HTR-8/SVneo (cell line): ENCODE data around the gene ATP10D.

Experiments
- DNase-seq: peaks from one replicate; pipeline ENCODE4 v3.0.0; 2011; ENCODE audit warnings: low spot score, mixed read lengths; ENCODE audit not compliant: insufficient read length
- FAIRE-seq: peaks from 2 replicates; lab custom pipeline; 2011; peaks lifted over from hg19 to GRCh38; lab: Jason Lieb, UNC

The ATP10D gene

DNA sequence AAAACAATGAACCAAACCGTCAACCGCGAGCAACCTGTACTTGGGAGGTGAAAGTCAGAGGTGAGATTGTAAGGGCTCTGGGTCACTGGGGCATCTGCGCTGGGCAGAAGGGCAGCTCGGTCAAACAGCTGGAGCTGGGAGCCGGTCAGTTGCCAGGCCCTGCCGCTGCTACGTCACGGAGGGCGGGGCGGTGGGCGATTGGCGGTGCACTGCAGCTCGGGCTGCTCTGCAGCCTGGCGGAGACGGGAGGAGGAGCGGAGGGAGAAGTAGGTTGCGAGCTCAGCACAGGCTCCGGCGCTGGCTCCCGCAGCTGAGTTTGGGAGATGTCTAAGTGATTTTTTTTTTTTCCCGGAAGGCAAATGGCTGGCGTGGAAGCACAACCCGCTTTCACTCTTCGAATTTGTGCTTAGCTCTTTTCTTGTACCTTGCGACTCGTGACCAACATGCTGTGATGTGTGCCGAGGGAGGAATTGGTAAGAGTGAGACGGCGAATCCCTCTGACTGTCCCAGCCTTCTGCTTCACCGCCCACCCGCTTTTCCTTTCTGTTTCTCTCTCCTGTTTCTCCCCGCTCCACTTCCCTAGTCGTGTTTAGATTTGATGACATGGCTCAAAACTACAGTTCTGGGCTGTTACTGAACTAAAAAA, at the start of gene ATP10D:
ATP10D (plus strand) TSS at position 229 of the 646 bp plus-strand sequence. CDS start 27,266 bp downstream, outside the sequence.
- FAIRE-seq (peak; percentile 93), DNase-seq (peak; percentile 91)

GRCh38 chr4:47442980-47443379, 42.1 kb upstream of the ATP10D start:
- no peak for FAIRE-seq

GRCh38 chr4:47444031-47444430, 41.0 kb upstream of the ATP10D start:
- DNase-seq (no peak), FAIRE-seq (no peak)

More at GRCh38 chr4:47442980-47443379, 42.1 kb upstream of the ATP10D start:
- no peak for DNase-seq

DNA sequence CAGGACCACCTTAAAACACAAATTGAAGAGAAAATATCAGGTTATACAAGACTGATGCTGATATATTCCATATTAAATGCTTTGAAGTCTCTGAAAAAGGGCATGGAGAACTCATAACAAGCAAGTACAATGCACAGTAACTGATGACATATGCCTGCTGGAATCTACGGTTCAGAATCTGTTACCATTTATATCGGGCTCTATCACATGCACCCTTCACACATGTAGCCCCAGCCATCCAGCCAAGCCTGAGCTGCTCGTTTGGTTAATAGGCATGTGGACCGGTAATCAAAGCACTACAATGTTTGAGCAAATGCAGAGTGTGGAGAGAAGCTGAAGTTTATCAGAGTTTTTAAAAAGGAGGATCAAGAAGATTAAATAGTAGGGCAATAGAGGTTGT, 33.4 kb upstream of the ATP10D start:
- no peak for DNase-seq
- FAIRE-seq = no peak

DNA sequence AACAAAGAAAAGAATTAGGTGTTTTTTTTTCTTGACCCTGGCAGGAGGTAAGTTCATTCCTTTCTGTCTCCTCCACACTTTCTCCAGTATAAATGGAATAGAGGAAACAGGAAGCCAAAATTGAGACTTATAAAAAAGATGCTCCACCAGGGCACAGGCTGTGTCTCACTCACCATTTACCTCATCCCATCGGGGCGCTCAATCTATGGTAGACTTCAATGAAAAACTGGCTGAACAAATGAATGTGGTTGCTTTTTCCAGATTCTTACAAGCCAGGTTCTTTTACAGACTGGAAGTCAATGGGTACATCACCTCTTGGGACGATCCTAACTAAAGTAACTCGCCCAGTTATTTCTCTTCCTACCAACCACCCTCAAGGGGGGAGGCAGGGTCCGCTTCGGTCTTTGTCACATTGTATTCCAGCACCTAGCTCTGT, 22.3 kb upstream of the ATP10D start:
- no peak for FAIRE-seq

DNA sequence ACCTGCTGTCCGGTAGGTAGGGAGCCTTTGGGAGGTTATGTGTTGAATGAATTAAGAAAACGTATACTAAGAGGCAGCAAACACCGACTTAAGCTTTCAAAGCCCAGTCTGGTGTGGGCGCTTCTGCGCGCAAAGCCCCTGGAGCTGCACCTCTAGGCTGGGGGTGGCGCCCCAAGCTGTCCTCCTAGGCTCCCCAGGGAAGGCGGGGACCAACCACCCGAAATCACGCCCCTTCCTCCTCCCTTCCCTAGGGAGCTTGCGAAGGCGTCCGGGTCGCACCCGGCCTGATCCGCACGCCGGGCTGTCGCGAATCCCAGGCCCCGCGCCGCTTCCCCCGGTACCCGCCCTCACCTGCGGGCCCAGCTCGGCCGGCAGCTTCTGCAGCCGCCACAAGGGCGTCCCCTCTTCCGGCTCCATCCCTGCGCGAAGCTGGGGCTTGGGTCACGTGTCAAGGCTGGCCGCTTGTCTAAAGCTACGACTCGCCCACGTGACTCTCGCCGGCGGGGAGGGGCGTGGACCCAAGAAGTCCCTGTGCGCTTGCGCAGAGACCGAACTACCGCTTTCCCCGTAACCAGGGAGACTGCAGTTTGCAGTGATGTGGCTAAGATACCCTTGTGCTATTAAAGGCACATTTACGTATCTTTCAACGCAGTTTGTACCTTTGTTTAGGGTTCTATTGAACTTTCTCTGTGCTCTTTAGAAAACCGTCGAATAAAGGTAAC, 21.7 kb upstream of the ATP10D start, which contains the start of gene COMMD8:
COMMD8 (minus strand) TSS at position 468 of the 722 bp plus-strand sequence; CDS start at position 417, 51 bp downstream.
- FAIRE-seq (peak; percentile 97), DNase-seq (peak; percentile 94)

More for the DNA sequence above, 22.3 kb upstream of the ATP10D start:
- DNase-seq = no peak

GRCh38 chr4:47465004-47465403, 20.1 kb upstream of the ATP10D start:
- no peak for DNase-seq
- FAIRE-seq = no peak

- DNase-seq = no peak
- FAIRE-seq = no peak
Measured at GRCh38 chr4:47466056-47466785, 18.9 kb upstream of the ATP10D start.

DNA sequence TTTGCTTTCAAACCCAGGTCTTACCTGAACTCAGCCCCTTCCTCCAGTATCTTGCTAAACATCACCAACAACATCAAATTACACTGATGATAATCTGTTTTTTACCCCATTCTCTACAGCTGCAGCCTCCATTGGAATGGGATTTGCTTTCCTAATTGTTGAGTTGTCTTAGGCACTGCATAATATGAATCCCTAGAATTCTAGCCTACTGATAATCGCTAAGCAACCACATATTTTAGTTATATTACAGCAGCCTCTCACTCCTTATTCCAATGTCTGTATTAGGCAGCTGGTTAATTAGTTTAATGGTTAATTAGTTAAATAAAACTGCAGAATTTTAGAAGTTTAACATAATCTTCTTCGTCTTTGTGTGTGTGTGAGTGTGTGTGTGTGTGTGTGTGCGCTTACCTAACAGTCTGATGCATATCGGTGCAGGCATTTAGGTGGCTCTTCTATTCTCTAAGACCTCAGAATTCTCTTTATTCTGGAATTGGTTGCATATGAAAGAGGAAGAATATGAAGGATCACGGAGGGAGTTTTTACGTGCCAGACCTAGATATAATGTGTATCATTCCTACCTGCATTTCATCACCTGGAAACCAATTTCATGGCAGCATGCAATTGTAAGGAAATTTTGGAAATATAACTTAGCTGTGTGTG, 16.2 kb upstream of the ATP10D start:
- FAIRE-seq (no peak), DNase-seq (no peak)

DNA sequence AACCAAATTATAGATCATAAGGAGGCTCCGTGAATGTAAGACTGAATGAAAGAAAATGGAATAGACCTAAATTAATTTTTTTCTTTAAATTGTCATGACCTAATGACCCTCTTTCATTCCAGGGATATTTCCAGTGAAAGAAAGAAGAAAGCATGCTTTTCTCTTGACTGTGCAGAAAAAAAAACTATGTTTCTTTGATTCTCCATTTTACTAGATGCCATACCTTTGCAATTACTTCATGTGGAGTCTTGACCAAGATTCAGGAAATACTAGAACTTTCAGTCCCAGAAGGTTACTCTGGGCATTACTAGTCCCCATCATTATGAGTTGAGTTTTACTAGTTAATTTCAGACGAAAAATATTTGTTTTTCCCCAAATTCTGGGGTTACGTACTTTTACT, 15.1 kb upstream of the ATP10D start:
- DNase-seq (no peak), FAIRE-seq (no peak)

DNA sequence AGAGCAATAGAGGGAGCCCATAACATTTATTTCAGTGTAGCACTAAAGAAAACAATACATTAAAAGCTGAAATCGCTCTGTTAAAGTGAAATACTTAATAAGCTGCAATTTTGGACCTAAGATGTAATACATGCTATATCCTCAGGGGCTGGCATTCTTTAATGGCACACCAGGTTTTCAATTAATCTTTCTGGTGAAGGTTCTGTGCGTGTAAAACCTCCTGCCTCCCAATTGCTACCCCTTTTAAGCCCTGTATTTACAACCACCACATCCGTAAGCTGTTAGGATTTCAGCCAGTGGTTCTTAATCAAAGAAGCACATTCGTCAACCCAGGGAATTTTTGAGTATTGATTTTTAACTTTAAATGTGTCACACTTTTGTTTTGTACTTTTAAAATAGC, 14.0 kb upstream of the ATP10D start:
- DNase-seq (no peak), FAIRE-seq (no peak)

DNA sequence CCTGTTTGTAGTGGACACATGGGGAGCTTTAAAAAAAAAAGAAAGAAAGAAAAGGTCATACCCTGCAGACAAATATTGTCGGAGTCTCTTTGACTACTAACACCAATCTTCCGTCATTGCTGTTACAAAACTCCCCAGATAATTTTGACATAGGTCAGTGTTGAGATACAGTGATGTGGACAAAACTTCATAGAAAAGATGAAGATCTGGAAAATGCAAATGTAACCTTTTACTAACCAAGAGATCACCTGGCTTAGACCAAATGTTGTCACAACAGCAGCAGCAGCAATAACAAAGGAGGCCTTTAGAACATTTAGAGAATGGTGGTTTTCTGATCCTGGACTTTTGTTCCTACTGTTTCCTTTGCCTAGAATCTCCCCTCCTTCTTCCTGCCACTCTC, 13.5 kb upstream of the ATP10D start:
- DNase-seq (no peak), FAIRE-seq (no peak)

DNA sequence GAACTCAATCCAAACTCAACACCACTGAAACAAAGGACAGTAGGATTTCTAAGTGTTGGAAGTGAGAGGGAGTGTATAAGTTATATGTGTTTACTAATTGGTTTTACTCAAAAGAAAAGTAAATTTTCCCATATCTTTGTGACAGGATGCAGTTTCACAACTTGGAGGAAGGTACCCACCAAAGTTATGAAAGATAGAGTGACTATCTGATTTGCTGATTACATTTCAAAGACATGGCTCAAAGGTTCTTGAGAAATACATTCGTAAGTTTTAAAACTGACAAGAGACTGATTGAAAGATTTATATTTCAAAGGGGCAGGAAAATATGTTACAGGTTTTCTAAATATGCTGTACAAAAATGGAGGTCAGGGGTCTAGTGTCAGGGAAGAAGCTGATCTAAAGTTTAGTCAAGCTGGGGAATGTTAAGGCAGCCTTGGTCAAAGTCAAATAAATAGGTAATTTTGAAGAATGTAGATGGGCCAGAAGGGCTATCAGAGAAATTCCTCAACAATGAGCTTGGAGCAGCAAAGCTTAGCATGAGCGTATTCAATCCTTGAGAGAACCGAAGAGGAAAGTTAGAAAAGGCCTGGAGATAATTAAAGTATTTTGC, 11.8 kb upstream of the ATP10D start:
- DNase-seq (no peak), FAIRE-seq (no peak)

DNA sequence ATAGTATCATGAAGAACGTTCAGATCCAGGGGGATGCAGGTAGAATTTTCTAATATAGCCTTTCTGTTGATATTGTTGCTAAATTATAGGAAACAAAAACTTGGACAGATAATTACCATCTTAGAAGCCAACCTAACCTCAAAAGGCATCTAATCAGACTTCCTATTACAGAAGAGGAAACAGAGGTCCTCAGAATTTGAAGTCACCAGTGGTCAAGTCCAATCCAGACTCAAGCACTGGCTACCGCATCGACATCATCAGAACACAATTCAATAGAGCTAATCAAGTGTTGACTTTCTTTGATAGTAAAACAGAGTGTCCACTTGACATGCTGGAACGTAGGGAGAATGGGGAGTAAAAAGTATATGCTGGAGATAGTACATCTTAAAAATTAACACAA, 10.3 kb upstream of the ATP10D start:
- FAIRE-seq = no peak

GRCh38 chr4:47475411-47475810, 9.7 kb upstream of the ATP10D start:
- FAIRE-seq (no peak), DNase-seq (no peak)

More for the DNA sequence above, 10.3 kb upstream of the ATP10D start:
- DNase-seq = no peak

- DNase-seq = no peak
- no peak for FAIRE-seq
Measured at GRCh38 chr4:47478804-47479203, 6.3 kb upstream of the ATP10D start.

DNA sequence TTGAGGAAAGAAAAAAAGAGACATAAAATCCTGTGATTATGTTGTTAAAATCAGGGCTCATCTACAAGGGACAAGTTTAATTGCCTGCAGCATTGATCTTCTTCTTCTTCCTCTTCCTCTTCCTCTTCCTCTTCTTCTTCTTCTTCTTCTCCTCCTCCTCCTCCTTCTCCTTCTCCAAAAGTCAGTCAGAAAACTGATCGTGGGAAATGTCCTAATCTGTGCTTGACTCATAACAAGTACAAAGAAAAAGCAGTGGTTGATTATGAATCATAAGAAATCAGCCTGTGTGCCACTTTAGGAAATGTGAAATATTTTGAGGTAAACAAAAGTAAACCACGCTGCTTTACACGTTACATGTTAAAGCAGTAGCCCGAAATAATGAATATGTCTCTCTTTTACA, 2.7 kb upstream of the ATP10D start:
- DNase-seq (no peak), FAIRE-seq (no peak)

GRCh38 chr4:47483745-47484144, 1.3 kb upstream of the ATP10D start:
- FAIRE-seq (no peak), DNase-seq (no peak)

DNA sequence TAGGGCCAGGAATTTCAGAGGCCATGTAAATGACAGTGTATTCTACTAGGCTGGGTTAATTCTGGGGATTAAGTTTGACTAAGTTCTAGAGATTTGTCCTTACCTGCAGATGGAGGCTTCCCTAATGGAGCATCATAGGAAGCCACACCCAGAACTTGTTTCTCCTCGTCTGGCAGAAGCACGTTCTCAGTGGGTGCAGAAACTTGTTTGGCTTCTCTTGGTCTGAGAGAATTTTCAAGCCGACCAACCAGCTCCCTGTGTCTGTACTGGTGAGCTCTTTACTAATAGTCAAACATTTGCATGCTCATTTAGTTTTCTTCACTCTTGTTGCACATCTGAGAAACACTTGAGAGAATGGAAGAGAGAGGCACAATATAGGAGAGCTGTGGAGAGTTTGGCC, 907 bp upstream of the ATP10D start:
- DNase-seq (no peak), FAIRE-seq (no peak)

- no peak for DNase-seq
- FAIRE-seq = no peak
Measured at GRCh38 chr4:47485768-47486167, 693 bp downstream of the ATP10D start.
